Sigmoid colon (tissue), 4 donors: ENCODE measurements around the gene KCNE1.
A peak's percentile ranks its signal among the peaks of the same experiment; 100 is the strongest.

Experiments used
- EP300 ChIP-seq, 4 donors: sonication (generic); formaldehyde crosslinking; IDR thresholded peaks; one replicate each; pipeline ENCODE4 v1.6.1; 2017; ENCODE audit warnings: antibody characterized with exemption in 4 of 4
- POLR2A ChIP-seq, 2 donors: fragments of 450-650 bp; IDR thresholded peaks; one replicate each; pipeline ENCODE4 v1.6.1; 2016; ENCODE audit warnings: antibody characterized with exemption in 2 of 2, mild to moderate bottlenecking in 2 of 2, moderate library complexity in 2 of 2
- POLR2AphosphoS5 ChIP-seq, 4 donors: sonication (generic); formaldehyde crosslinking; IDR thresholded peaks; one replicate each; pipeline ENCODE4 v1.6.1; 2017; ENCODE audit warnings: antibody characterized with exemption in 4 of 4
- TF ChIP-seq, protein P1 (sequence below), 4 experiments: fragments of 450-650 bp in 3 of 4; fragments of 200-600 bp in 1 of 4; IDR thresholded peaks; one replicate each; pipeline ENCODE4 v1.5.1; 2016 to 2019; ENCODE audit warnings: antibody characterized with exemption in 4 of 4, mild to moderate bottlenecking in 3 of 4, moderate library complexity in 2 of 4

DNA sequence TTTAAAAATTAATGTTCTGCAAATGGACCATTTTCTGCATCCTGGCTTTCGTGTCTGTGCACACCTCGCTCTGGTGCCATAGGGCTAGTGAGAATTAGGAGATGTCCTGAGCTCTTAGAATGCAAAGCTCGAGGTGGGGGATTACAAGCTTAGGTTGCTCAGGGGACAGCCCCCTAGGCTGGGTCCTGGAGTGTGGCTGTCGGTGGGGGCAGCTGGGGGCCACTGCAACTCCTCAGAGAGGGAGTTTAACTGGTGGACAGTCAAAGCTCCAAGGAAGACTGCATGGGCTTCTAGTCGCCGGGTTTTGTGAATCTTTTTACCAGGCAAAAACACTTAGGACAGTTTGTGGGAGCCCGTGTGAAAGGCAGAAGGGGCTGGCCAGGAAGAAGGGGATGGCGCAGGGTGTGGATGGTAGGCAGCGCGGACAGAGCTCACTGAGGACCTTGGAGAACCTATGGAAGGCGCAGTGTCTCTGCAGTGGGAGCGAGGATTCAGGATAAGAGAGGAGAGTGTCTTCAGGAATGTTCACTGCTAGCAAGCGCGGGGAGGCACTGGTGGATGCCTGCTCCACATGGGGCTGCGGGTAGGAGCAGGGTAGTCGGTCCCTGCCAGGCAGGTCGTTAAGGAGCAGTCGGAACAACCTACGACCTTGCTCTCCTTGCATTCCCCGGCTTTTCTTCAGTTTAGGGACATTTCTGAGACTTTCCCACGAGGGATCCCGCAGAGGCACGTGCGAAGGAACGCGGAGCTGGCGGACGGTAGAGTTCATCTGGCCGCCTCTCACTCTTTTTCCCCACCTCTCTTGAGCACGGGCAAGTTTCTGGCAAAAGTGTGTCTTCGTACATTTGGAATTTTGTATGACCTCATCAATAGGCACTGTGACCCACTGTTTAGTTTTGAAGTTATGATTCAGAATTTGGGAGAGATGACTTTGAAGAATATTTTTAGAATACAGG is 12.9 kb upstream of the KCNE1 start:
- TF ChIP-seq POLR2AphosphoS5 (IDR thresholded peaks at IDR 0.05) (peak in 2 of 4 donors; percentile 37 to 48), POLR2A (IDR thresholded peaks at IDR 0.05) (no peak), EP300 (IDR thresholded peaks at IDR 0.05) (no peak)
- TF ChIP-seq, protein P1, sequence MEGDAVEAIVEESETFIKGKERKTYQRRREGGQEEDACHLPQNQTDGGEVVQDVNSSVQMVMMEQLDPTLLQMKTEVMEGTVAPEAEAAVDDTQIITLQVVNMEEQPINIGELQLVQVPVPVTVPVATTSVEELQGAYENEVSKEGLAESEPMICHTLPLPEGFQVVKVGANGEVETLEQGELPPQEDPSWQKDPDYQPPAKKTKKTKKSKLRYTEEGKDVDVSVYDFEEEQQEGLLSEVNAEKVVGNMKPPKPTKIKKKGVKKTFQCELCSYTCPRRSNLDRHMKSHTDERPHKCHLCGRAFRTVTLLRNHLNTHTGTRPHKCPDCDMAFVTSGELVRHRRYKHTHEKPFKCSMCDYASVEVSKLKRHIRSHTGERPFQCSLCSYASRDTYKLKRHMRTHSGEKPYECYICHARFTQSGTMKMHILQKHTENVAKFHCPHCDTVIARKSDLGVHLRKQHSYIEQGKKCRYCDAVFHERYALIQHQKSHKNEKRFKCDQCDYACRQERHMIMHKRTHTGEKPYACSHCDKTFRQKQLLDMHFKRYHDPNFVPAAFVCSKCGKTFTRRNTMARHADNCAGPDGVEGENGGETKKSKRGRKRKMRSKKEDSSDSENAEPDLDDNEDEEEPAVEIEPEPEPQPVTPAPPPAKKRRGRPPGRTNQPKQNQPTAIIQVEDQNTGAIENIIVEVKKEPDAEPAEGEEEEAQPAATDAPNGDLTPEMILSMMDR (IDR thresholded peaks at IDR 0.05): no peak
